ENCODE data around the gene TP53TG5. TPM values are rescaled to one million over a fixed set of nuclear protein-coding genes. Genes with fewer than 3 reads are reported as not detected.
A peak's percentile ranks its signal among the peaks of the same experiment; 100 is the strongest.

TP53TG5 gene
- total RNA-seq, 1 experiment from 2014 or later: not detected

- Histone ChIP-seq H3K9me2 (replicated peaks; ENCODE audit: low read length) (no peaks in the 10 kb centered on the region), H3K4me1 (ENCODE audit: insufficient read depth, low read length) (peaks cover 70% of the 10 kb centered on the region), H3K27ac (ENCODE audit: low read length) (peak overlapping the region; percentile 95), H3K4me3 (ENCODE audit: low read length) (peak overlapping the region; percentile 15; the same call in 1 of the 2 replicates), H4K20me1 (ENCODE audit: low read length) (peaks cover 16% of the 10 kb centered on the region; the same call in 1 of the 2 replicates), H3K27me3 (ENCODE audit: low read length) (no peaks in the 10 kb centered on the region), H3K36me3 (ENCODE audit: low read depth, low read length) (peaks cover 48% of the 10 kb centered on the region), H3K79me2 (ENCODE audit: low read length) (peaks cover 81% of the 10 kb centered on the region), H2AFZ (ENCODE audit: low read length) (no peak overlapping the region), H3K4me2 (ENCODE audit: low read length) (peak overlapping the region; percentile 68), H3F3A (ENCODE audit: low read length, unreplicated experiment) (peaks cover 14% of the 10 kb centered on the region), H3K9me3 (ENCODE audit: low read length) (no peaks in the 10 kb centered on the region), H3K9ac (ENCODE audit: low read length) (peak overlapping the region; percentile 56)
- ATAC-seq: peak; percentile 11
- ChIA-PET POLR2A (ENCODE audit: unreplicated experiment) (interaction anchor here (0.6 to 1.0 kb wide), 4 partner anchors 11 to 441 kb away, joined by 3 read pairs; partner anchors contain the start of gene SDC4), CTCF (interaction anchor here (0.6 to 1.5 kb wide), 3 partner anchors 25 to 100 kb away, joined by 4 to 5 read pairs (median 4); partner anchors contain the start of gene SYS1)
- no TSS peak for BruUV-seq (replicated peaks)
- intact Hi-C loops (cut with micrococcal nuclease): loop anchor here (2.0 kb wide), 1 partner anchor 25 kb away; the partner anchor contains the start of gene SYS1
- TF ChIP-seq EZH2phosphoT487 (IDR thresholded peaks at IDR 0.05; ENCODE audit: borderline replicate concordance, low read length): no peak
- no peak for TF ChIP-seq EZH2 (IDR thresholded peaks at IDR 0.05; ENCODE audit: low read length, unreplicated experiment)
- no peak for TF ChIP-seq CTCF (conservative IDR thresholded peaks at IDR 0.05; ENCODE audit: low read depth, low read length)
- DNase-seq: peak; percentile 78
Measured at GRCh38 chr20:45337367-45338120, 40.6 kb downstream of the TP53TG5 start.

- ChIA-PET POLR2A (ENCODE audit: unreplicated experiment) (interaction anchor here (0.6 to 1.0 kb wide), 4 partner anchors 12 to 442 kb away, joined by 3 read pairs; partner anchors contain the start of gene SDC4), CTCF (interaction anchor here (0.9 to 1.5 kb wide), 3 partner anchors 17 to 100 kb away, joined by 4 to 7 read pairs (median 5); partner anchors contain the start of gene SYS1)
- H2AFZ ChIP-seq (ENCODE audit: low read length): no peak overlapping the region
- H3K27ac ChIP-seq (ENCODE audit: low read length): peak overlapping the region; percentile 95
- ATAC-seq (peak; percentile 96), DNase-seq (peak; percentile 98)
- H3K27me3 ChIP-seq (ENCODE audit: low read length): no peaks in the 10 kb centered on the region
- H3K4me1 ChIP-seq (ENCODE audit: insufficient read depth, low read length): peaks cover 62% of the 10 kb centered on the region
- TSS peak; percentile 98 for BruUV-seq (replicated peaks)
- peak overlapping the region; percentile 56 for H3K9ac ChIP-seq (ENCODE audit: low read length)
- intact Hi-C loops (cut with micrococcal nuclease): loop anchor here (1.0 to 2.0 kb wide), 2 partner anchors 8 to 26 kb away; partner anchors contain the start of gene SYS1
- H3F3A ChIP-seq (ENCODE audit: low read length, unreplicated experiment): peaks cover 14% of the 10 kb centered on the region
- H3K79me2 ChIP-seq (ENCODE audit: low read length): peaks cover 73% of the 10 kb centered on the region
- peaks cover 52% of the 10 kb centered on the region for H3K36me3 ChIP-seq (ENCODE audit: low read depth, low read length)
- no peaks in the 10 kb centered on the region for H3K9me3 ChIP-seq (ENCODE audit: low read length)
- no peak for TF ChIP-seq CTCF (conservative IDR thresholded peaks at IDR 0.05; ENCODE audit: low read depth, low read length)
- TF ChIP-seq EZH2 (IDR thresholded peaks at IDR 0.05; ENCODE audit: low read length, unreplicated experiment): no peak
- TF ChIP-seq EZH2phosphoT487 (IDR thresholded peaks at IDR 0.05; ENCODE audit: borderline replicate concordance, low read length): no peak
- no peaks in the 10 kb centered on the region for H3K9me2 ChIP-seq (replicated peaks; ENCODE audit: low read length)
- peak overlapping the region; percentile 68 for H3K4me2 ChIP-seq (ENCODE audit: low read length)
- H4K20me1 ChIP-seq (ENCODE audit: low read length): peaks cover 10% of the 10 kb centered on the region; the same call in 1 of the 2 replicates
- peak overlapping the region; percentile 10; the same call in 1 of the 2 replicates for H3K4me3 ChIP-seq (ENCODE audit: low read length)
Measured at GRCh38 chr20:45336530-45337366, 41.4 kb downstream of the TP53TG5 start.
